Neural progenitor cell (in vitro differentiated cells): Measurements from ENCODE around the gene STEAP2. TPM values are rescaled to one million over a fixed set of nuclear protein-coding genes. Genes with fewer than 3 reads are reported as not detected.

Experiments
- DNase-seq: peaks from one replicate; pipeline ENCODE4 v3.0.0-alpha.2; 2016; ENCODE audit warnings: low spot score
- H2AFZ ChIP-seq: fragments of 200-600 bp; sonication (generic); replicated peaks from 2 replicates; pipeline ENCODE4 v1.6.1; 2016; ENCODE audit warnings: antibody characterized with exemption
- H3F3A ChIP-seq: fragments of 200-600 bp; sonication (generic); 2 replicates; pipeline ENCODE4 v1.6.1; 2016; ENCODE audit warnings: antibody characterized with exemption, low read depth
- H3K27ac ChIP-seq: fragments of 200-600 bp; sonication (generic); 2 replicates; pipeline ENCODE4 v1.5.1; 2016; ENCODE audit warnings: mild to moderate bottlenecking
- H3K27me3 ChIP-seq: fragments of 200-600 bp; sonication (generic); 2 replicates; pipeline ENCODE4 v1.6.1; 2016; ENCODE audit warnings: mild to moderate bottlenecking, moderate library complexity
- H3K36me3 ChIP-seq: fragments of 200-600 bp; sonication (generic); 2 replicates; pipeline ENCODE4 v1.5.1; 2016
- H3K4me1 ChIP-seq: fragments of 200-600 bp; sonication (generic); 2 replicates; pipeline ENCODE4 v1.6.1; 2016; ENCODE audit warnings: mixed run types
- H3K4me2 ChIP-seq: fragments of 200-600 bp; sonication (generic); 2 replicates; pipeline ENCODE4 v1.6.1; 2016
- H3K4me3 ChIP-seq: fragments of 200-600 bp; sonication (generic); 2 replicates; pipeline ENCODE4 v1.5.1; 2016
- H3K79me2 ChIP-seq: fragments of 200-600 bp; sonication (generic); 2 replicates; pipeline ENCODE4 v1.6.1; 2016; ENCODE audit warnings: low read depth
- H3K9ac ChIP-seq: fragments of 200-600 bp; sonication (generic); 2 replicates; pipeline ENCODE4 v1.6.1; 2016
- H3K9me3 ChIP-seq: fragments of 200-600 bp; sonication (generic); 2 replicates; pipeline ENCODE4 v1.5.1; 2016; ENCODE audit warnings: low read depth
- H4K20me1 ChIP-seq: fragments of 200-600 bp; sonication (generic); 2 replicates; pipeline ENCODE4 v1.6.1; 2016; ENCODE audit warnings: low read depth
- H3K27ac Mint-ChIP-seq: 3 replicates; pipeline ENCODE4 v1.8.0; 2021; ENCODE audit warnings: mixed read lengths
- H3K27me3 Mint-ChIP-seq: 2 replicates; pipeline ENCODE4 v1.8.0; 2022; ENCODE audit warnings: low read depth, mild to moderate bottlenecking, inconsistent platforms, moderate library complexity, mixed read lengths; ENCODE audit not compliant: insufficient read depth
- H3K36me3 Mint-ChIP-seq: 3 replicates; pipeline ENCODE4 v1.8.0; 2021; ENCODE audit warnings: mixed read lengths
- H3K4me1 Mint-ChIP-seq: 3 replicates; pipeline ENCODE4 v1.8.0; 2021; ENCODE audit warnings: mixed read lengths
- H3K4me3 Mint-ChIP-seq: 3 replicates; pipeline ENCODE4 v1.8.0; 2021; ENCODE audit warnings: mild to moderate bottlenecking, moderate library complexity, mixed read lengths
- H3K9me3 Mint-ChIP-seq: 3 replicates; pipeline ENCODE4 v1.8.0; 2020; ENCODE audit warnings: mixed read lengths
- CTCF ChIP-seq: fragments of 200-600 bp; sonication (generic); IDR thresholded peaks from 2 replicates; pipeline ENCODE4 v1.5.1; 2017; ENCODE audit warnings: antibody characterized with exemption, mild to moderate bottlenecking
- EZH2 ChIP-seq: fragments of 200-600 bp; sonication (generic); IDR thresholded peaks from 2 replicates; pipeline ENCODE4 v1.6.1; 2017; ENCODE audit warnings: antibody characterized with exemption, mild to moderate bottlenecking, moderate library complexity
- EZH2phosphoT487 ChIP-seq: fragments of 200-600 bp; sonication (generic); IDR thresholded peaks from 2 replicates; pipeline ENCODE4 v1.6.1; 2017; ENCODE audit warnings: antibody characterized with exemption
- total RNA-seq: library from RNA; depleted of rRNA; stranded (reverse); fragments of >200 nt; gene quantifications from 2 replicates; pipeline ENCODE4 v1.2.3, GENCODE V29; 2015; ENCODE audit warnings: low replicate concordance

The STEAP2 gene
- total RNA-seq, 1 donor from 2014 or later = 3.6 TPM

GRCh38 chr7:90216771-90217170 lies 5.2 kb downstream of the STEAP2 start:
- no peak for TF ChIP-seq EZH2
- TF ChIP-seq CTCF = no peak
- TF ChIP-seq EZH2phosphoT487 = no peak
- H3K27ac ChIP-seq = no peak overlapping the region
- H3K9ac ChIP-seq = no peak overlapping the region
- H3K4me2 ChIP-seq = no peak overlapping the region
- H3K4me3 ChIP-seq = no peak overlapping the region
- Mint-ChIP-seq H3K4me3 (no peak overlapping the region), H3K4me1 (peaks cover 4% of the 10 kb centered on the region), H3K9me3 (no peaks in the 10 kb centered on the region), H3K27me3 (peaks cover 3% of the 10 kb centered on the region), H3K36me3 (no peaks in the 10 kb centered on the region), H3K27ac (no peak overlapping the region)
- DNase-seq = no peak
- no peaks in the 10 kb centered on the region for H3K36me3 ChIP-seq
- no peaks in the 10 kb centered on the region for H3K27me3 ChIP-seq
- no peak overlapping the region for H2AFZ ChIP-seq
- H3K4me1 ChIP-seq = peaks cover 14% of the 10 kb centered on the region
- H3F3A ChIP-seq = no peaks in the 10 kb centered on the region
- H4K20me1 ChIP-seq = no peaks in the 10 kb centered on the region
- H3K79me2 ChIP-seq = peaks cover 22% of the 10 kb centered on the region
- no peaks in the 10 kb centered on the region for H3K9me3 ChIP-seq

- H3K27me3 ChIP-seq = no peaks in the 10 kb centered on the region
- Mint-ChIP-seq H3K27me3 (no peaks in the 10 kb centered on the region), H3K9me3 (no peaks in the 10 kb centered on the region), H3K27ac (no peak overlapping the region), H3K4me3 (no peak overlapping the region), H3K4me1 (peaks cover 17% of the 10 kb centered on the region), H3K36me3 (no peaks in the 10 kb centered on the region)
- H4K20me1 ChIP-seq = no peaks in the 10 kb centered on the region
- no peak overlapping the region for H3K9ac ChIP-seq
- no peaks in the 10 kb centered on the region for H3F3A ChIP-seq
- no peak overlapping the region for H2AFZ ChIP-seq
- no peak overlapping the region for H3K4me2 ChIP-seq
- peaks cover 12% of the 10 kb centered on the region for H3K79me2 ChIP-seq
- H3K4me1 ChIP-seq = no peaks in the 10 kb centered on the region
- no peak overlapping the region for H3K4me3 ChIP-seq
- DNase-seq = no peak
- TF ChIP-seq EZH2 = no peak
- no peak for TF ChIP-seq CTCF
- no peak overlapping the region for H3K27ac ChIP-seq
- peaks cover 3% of the 10 kb centered on the region for H3K36me3 ChIP-seq
- H3K9me3 ChIP-seq = no peaks in the 10 kb centered on the region
Observed at GRCh38 chr7:90222390-90222789, 10.8 kb downstream of the STEAP2 start.

DNA sequence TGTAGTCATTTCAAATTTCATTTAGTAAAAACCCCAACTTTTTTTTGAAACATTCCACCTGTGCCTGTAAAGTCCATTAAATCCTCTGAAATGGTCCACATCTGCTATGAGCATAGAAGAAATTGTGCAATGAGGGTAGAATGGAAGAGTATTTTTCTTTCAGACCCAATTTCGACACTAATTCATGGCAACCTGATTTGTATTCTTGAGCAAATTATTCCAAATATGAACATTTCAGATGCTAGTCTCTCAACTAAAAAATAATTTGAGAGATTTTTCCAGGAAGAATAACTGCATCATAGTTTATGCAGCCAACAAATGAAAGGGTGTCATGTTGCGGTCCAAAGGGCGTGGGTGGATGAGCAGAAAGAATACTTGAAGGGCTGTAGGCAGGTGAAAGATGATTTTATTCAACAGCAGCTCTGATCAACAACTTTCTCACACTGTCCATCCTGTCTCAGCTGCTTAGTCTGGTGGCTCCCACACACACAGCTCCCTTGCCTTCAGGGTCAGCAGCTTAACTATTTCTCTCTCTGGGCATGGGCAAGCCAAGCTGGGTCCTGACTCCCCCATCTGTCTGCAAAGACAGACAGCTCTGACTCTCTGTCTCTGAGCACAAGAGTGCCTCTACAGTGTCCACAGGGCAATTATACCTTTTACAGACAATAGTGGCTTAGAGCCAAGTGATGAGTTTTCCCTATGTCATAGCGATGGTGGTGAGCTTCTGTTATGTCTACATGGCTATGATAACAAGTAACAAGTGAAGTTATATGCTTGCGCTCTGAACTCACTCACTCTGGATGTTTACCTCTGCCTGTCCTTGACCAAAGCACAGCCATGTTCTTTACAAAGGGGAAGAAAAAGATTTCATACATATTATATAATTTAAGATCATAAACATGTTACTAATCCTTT lies 11.5 kb downstream of the STEAP2 start:
- Histone ChIP-seq H3K4me2 (no peak overlapping the region), H3K36me3 (peaks cover 3% of the 10 kb centered on the region), H4K20me1 (no peaks in the 10 kb centered on the region), H3F3A (no peaks in the 10 kb centered on the region), H3K4me1 (no peaks in the 10 kb centered on the region), H3K27ac (no peak overlapping the region), H2AFZ (no peak overlapping the region), H3K9me3 (no peaks in the 10 kb centered on the region), H3K79me2 (peaks cover 11% of the 10 kb centered on the region), H3K27me3 (no peaks in the 10 kb centered on the region), H3K4me3 (no peak overlapping the region), H3K9ac (no peak overlapping the region)
- TF ChIP-seq EZH2 = no peak
- no peak for TF ChIP-seq CTCF
- TF ChIP-seq EZH2phosphoT487 = no peak
- H3K36me3 Mint-ChIP-seq = no peaks in the 10 kb centered on the region
- H3K4me3 Mint-ChIP-seq = no peak overlapping the region
- H3K27ac Mint-ChIP-seq = no peak overlapping the region
- no peaks in the 10 kb centered on the region for H3K27me3 Mint-ChIP-seq
- peaks cover 17% of the 10 kb centered on the region for H3K4me1 Mint-ChIP-seq
- no peaks in the 10 kb centered on the region for H3K9me3 Mint-ChIP-seq
- DNase-seq = peak; percentile 8
